OCI-LY3 (cell line): Measurements from ENCODE around the gene CC2D2A.

Experiments
- EZH2phosphoT487 ChIP-seq: fragments of 200-600 bp; shearing (Covaris generic); IDR thresholded peaks from 2 replicates; pipeline ENCODE4 v1.6.1; 2018; ENCODE audit warnings: antibody characterized with exemption, mixed run types, low read depth
- TF ChIP-seq, protein P1 (sequence below): fragments of 200-600, 300-600 bp; sonication (generic); IDR thresholded peaks from 2 replicates; pipeline ENCODE4 v1.5.1; 2014; ENCODE audit warnings: antibody characterized with exemption, low read length, low read depth

DNA sequence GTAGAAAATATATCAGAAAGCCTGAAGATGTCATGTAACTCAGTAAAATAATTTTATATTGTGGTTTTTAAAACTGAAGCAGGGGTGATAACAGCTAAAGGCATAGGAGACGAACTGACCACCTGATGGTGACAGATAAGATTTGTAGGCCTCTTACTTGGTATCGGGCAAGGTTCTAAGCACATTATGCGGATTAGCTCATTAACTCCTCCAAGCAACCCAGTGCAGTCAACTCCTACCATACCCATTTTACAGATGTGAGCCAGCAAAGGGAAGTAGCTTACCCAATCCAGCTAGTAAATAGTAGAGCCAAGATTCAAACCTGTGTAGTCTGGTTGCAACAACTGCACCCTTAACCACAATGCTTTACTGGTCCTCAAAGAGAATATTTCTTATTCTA is 62.1 kb downstream of the CC2D2A start:
- TF ChIP-seq, protein P1, sequence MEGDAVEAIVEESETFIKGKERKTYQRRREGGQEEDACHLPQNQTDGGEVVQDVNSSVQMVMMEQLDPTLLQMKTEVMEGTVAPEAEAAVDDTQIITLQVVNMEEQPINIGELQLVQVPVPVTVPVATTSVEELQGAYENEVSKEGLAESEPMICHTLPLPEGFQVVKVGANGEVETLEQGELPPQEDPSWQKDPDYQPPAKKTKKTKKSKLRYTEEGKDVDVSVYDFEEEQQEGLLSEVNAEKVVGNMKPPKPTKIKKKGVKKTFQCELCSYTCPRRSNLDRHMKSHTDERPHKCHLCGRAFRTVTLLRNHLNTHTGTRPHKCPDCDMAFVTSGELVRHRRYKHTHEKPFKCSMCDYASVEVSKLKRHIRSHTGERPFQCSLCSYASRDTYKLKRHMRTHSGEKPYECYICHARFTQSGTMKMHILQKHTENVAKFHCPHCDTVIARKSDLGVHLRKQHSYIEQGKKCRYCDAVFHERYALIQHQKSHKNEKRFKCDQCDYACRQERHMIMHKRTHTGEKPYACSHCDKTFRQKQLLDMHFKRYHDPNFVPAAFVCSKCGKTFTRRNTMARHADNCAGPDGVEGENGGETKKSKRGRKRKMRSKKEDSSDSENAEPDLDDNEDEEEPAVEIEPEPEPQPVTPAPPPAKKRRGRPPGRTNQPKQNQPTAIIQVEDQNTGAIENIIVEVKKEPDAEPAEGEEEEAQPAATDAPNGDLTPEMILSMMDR = no peak
- TF ChIP-seq EZH2phosphoT487 = no peak
